H1 (cell line): ENCODE data around the gene LSR. TPM values are rescaled to one million over a fixed set of nuclear protein-coding genes. Genes with fewer than 3 reads are reported as not detected.

Experiments used
- BCL11A ChIP-seq, 2 experiments: IDR thresholded peaks; one replicate each; pipeline ENCODE4 v1.6.1; 2011; ENCODE audit warnings: low read depth in 2 of 2, low read length in 2 of 2, mild to moderate bottlenecking in 2 of 2
- SP1 ChIP-seq: IDR thresholded peaks from 2 replicates; pipeline ENCODE4 v1.6.1; 2011; ENCODE audit warnings: low read depth, low read length
- TCF12 ChIP-seq: IDR thresholded peaks from 2 replicates; pipeline ENCODE4 v1.6.1; 2011; ENCODE audit warnings: low read depth, mild to moderate bottlenecking, low read length
- TEAD4 ChIP-seq: IDR thresholded peaks from 2 replicates; pipeline ENCODE4 v1.6.1; 2012; ENCODE audit warnings: low read depth, low read length, inconsistent platforms, mixed read lengths
- YY1 ChIP-seq: IDR thresholded peaks from 2 replicates; pipeline ENCODE4 v1.6.1; 2011; ENCODE audit warnings: low read depth, mild to moderate bottlenecking, low read length
- polyA plus RNA-seq, 7 experiments: library from polyadenylated mRNA; depleted of rRNA in 3 of 7; stranded (reverse) in 5 of 7; unstranded in 2 of 7; fragments of >200 nt in 5 of 7; fragments of 200-250 nt in 2 of 7; gene quantifications; 1 replicate in 5 of 7; 2 replicates in 1 of 7; 4 replicates in 1 of 7; pipeline versions ENCODE4 v1.2.1 to v1.2.3, GENCODE V29; 2011 to 2013; ENCODE audit warnings: missing spikeins in 2 of 7, mixed read lengths in 2 of 7
- total RNA-seq: library from RNA; stranded (reverse); fragmentation: NEBNext Ultra II Directional; extraction: Animal tissue kit (Norgen Biotek cat#: 25700); gene quantifications from 2 replicates; pipeline ENCODE4 v1.2.1, GENCODE V29; 2021
- TF ChIP-seq, protein P1 (sequence below): IDR thresholded peaks from 2 replicates; pipeline ENCODE4 v1.6.1; 2012; ENCODE audit warnings: inconsistent platforms

LSR gene
- total and polyA plus RNA-seq, 2 of the 8 experiments (the other 6 are each of a cell fraction or from before 2014, with no cell fraction given): 159 to 186 TPM

DNA sequence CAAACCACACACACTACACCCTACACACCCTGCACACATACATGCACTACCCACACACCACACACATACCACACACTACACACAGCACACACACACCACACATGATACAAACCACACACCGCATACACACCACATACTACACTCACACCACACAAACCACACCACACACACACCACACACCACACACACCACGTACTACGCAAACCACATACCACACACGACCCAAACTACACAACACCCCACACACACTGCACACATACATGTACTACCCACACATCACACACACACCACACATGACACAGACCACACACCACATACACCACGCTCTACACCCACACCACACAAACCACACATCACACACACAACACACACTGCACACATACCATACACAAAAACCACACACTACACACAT, 49.8 kb downstream of the LSR start (continued):
- TF ChIP-seq, protein P1, sequence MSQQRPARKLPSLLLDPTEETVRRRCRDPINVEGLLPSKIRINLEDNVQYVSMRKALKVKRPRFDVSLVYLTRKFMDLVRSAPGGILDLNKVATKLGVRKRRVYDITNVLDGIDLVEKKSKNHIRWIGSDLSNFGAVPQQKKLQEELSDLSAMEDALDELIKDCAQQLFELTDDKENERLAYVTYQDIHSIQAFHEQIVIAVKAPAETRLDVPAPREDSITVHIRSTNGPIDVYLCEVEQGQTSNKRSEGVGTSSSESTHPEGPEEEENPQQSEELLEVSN: no peak
- TF ChIP-seq YY1: no peak
- no peak for TF ChIP-seq SP1
- TF ChIP-seq TEAD4: no peak
- TF ChIP-seq BCL11A (IDR thresholded peaks at IDR 0.05; ENCODE audit: low read depth in 2 of 2, low read length in 2 of 2): no peak
- no peak for TF ChIP-seq TCF12
